Measurements from ENCODE around the gene REC8.

The REC8 gene

GRCh38 chr14:24159777-24160498 is 11.9 kb upstream of the REC8 start:
- no peak for DNase-seq (ENCODE audit: low spot score)

GRCh38 chr14:24160499-24160849 is 11.4 kb upstream of the REC8 start:
- DNase-seq (ENCODE audit: low spot score) = no peak

GRCh38 chr14:24160850-24161804 is 10.8 kb upstream of the REC8 start, which contains the start of gene IRF9:
IRF9 (plus strand) TSS chr14:24161265; CDS start chr14:24162145, 880 bp downstream.
- DNase-seq (ENCODE audit: low spot score) = peak; percentile 94

GRCh38 chr14:24162093-24162492 is 9.8 kb upstream of the REC8 start:
- DNase-seq (ENCODE audit: low spot score) = no peak

- DNase-seq (ENCODE audit: low spot score) = no peak
These were observed 7.3 kb upstream of the REC8 start for GRCh38 chr14:24164518-24164991.

- no peak for DNase-seq (ENCODE audit: low spot score)
These were observed 6.1 kb upstream of the REC8 start for GRCh38 chr14:24165785-24166184.

GRCh38 chr14:24167469-24168114 is 4.3 kb upstream of the REC8 start:
- no peak for DNase-seq (ENCODE audit: low spot score)

GRCh38 chr14:24172261-24172860 is 481 bp downstream of the REC8 start:
- DNase-seq (ENCODE audit: low spot score) = no peak

- no peak for DNase-seq (ENCODE audit: low spot score)
These were observed 996 bp downstream of the REC8 start for GRCh38 chr14:24172871-24173281.

GRCh38 chr14:24176599-24176998 is 4.7 kb downstream of the REC8 start:
- no peak for DNase-seq (ENCODE audit: low spot score)

- no peak for DNase-seq (ENCODE audit: low spot score)
These were observed 5.4 kb downstream of the REC8 start for GRCh38 chr14:24177041-24177825.

- no peak for DNase-seq (ENCODE audit: low spot score)
These were observed 6.0 kb downstream of the REC8 start for GRCh38 chr14:24177891-24178290.

- no peak for DNase-seq (ENCODE audit: low spot score)
These were observed 6.7 kb downstream of the REC8 start for GRCh38 chr14:24178399-24179178.

- no peak for DNase-seq (ENCODE audit: low spot score)
These were observed 7.5 kb downstream of the REC8 start for GRCh38 chr14:24179294-24179960.

GRCh38 chr14:24179961-24180796 is 8.3 kb downstream of the REC8 start:
- no peak for DNase-seq (ENCODE audit: low spot score)

- DNase-seq (ENCODE audit: low spot score) = no peak
These were observed 9.6 kb downstream of the REC8 start for GRCh38 chr14:24181371-24182077.

GRCh38 chr14:24182110-24182882 is 10.4 kb downstream of the REC8 start:
- DNase-seq (ENCODE audit: low spot score) = no peak
